NCI-H82 (cell line): ENCODE measurements around the gene STOML3.
A peak's percentile ranks its signal among the peaks of the same experiment; 100 is the strongest.

Experiments used
- DNase-seq: peaks from one replicate; lab custom pipeline; 2025; lab: John Stamatoyannopoulos, UW

STOML3 gene

DNA sequence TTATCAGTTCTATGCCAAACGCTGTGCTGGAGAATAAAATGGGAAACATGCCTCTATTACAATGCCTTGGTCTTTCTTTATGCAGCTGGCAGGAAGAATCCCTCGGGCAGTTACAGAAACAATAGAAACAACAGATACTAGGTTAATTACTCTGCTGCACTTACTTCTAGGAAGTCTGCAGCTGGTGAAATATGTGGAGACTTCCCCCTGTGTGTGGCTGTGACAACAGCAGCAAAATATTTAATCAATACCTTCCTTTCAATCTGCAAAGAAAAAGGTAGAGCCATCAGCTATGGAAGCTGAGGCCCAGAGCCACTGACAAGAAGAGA lies 9.9 kb downstream of the STOML3 start:
- DNase-seq = no peak

DNA sequence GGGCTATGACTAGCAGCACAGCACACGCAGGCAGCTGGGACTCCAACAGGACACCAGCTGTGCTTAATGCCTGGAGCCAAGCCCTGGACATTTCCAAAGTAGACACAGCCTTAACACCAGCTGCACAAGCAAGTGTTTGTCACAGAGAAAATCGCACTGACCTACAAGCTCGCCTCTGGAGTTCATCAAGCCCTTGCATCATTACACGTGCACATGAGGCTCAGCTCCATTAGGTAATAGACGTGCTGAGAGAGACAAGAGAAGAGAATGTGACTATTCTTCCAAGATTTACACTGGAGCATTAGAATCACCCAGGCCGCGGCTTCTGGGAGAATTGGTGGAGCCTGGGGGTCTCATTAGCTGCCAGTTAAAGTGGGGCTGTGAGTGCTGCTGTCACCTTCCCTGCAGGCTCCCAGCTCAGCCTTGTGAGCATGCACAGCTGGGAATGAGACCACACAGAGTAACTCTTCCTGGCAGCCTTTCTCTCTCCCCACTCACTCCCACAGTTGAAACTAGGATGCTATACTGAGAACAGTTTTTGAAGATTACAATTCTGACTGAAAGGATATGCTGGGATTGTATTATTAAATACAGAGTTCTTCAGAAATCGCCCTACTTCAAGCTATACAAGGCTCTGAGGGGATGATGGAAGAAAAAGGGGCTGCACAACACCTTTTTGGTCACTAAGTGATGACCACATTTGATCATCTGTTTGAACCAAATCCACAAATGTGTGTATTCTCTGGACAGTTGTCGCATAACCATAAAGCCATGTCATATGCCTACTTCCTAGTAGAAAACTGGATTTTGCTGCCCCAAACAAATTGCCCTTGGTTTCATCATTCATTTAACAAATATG lies 10.5 kb downstream of the STOML3 start:
- peak; percentile 20 for DNase-seq

DNA sequence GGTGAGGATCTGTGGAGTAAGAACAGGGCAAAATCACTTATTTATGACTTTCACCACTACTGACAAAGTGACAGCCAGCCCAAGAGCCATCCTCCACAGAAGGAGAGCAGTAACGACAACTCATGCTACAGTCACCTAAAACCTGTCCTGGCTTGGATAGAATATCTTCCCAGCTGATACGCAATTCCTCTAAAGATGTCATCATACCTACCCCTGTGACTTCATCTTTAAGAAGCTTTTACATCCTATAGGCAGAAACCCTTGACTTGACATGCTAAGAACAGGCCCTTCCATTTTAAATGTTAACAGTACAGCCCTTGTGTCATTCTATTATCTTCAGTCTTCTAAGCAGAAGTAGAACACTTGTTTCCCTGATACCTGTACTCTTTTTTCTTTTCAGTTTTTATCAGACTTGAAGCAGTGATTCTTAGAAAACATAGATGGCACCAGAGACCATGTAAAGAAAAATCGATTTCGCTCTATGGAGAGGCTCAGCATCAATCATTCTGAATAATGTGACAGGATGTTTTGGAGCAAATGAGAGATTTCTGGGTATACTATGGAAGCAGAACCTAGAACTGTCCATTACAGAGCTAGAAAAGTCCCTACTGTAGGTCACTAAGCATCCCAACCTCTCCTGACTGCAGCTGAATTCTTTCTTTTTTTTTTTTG lies 20.1 kb downstream of the STOML3 start:
- no peak for DNase-seq

DNA sequence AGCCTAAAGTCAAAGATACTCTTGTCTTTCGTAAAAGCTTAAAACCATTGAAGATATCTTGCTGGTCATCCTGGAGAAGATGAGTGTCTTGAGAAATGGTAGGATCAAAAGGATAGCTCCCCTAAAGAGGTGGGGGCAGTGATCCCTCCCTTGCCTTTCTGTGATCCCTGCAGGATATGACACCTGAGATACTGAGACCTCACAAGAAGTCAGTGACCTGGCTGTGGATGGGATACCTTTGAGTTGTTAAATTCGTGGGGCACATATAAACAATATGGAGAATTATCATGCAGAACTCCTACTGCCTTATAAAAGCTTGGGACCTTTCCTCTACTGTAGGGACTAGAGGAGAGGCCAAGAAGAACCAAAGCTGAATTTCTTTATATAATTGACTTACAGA lies 21.4 kb downstream of the STOML3 start:
- no peak for DNase-seq

DNA sequence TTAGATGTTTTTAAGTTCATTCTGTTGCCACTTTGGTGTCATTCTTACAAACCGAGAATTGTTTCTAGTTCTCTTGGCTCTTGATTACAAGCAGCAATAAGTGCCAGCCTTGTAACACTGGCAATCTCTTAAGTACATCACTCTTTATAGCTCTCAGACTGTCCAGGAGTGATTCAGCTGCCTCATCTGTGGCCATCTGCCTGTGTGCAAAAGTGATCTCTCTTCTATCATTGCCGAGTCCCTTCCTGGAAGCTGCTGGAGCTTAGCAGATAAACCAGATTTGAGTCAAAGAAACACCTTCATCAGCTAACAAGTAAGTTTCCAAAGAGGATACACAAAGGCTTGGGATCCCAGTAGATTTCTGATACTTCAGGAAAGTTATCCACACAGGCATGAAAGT lies 23.2 kb downstream of the STOML3 start:
- DNase-seq = peak; percentile 71

DNA sequence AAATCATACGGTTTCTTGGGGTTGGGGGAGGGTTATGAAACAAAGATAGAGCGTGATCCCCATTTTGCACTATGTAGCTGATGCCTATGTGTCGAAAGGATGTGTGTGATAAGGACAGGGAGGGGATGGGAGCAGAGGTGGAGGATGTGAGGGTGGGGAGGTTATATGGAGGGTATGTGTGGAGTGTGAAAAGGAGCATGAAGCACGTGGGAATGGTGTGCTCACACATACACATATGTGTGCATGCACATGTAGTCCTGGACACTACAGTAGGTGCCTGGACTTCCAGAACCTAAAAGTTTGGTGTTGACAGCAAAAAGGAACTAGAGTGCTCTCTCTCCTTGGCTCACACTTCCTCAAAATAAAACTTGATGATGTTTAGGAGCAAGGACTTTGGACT lies 25.4 kb downstream of the STOML3 start:
- DNase-seq = no peak

DNA sequence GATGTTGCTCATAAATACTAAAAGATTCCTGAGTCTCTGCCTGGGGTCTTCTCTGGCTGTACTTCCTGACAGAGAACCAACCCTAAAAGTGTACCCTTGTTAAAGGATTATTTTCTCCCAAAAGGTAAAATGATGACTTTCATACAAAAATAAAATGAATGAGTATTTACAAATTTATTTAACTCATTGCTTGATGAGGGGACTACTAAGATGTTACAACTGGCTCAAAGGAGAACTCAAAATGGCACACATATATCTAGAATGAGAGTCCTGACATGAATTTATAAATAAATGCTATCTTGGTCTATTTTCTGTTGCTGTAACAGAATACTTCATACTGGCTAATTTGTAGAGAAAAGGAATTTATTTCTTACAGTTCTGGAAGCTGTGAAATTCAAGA lies 30.5 kb downstream of the STOML3 start:
- DNase-seq = no peak

DNA sequence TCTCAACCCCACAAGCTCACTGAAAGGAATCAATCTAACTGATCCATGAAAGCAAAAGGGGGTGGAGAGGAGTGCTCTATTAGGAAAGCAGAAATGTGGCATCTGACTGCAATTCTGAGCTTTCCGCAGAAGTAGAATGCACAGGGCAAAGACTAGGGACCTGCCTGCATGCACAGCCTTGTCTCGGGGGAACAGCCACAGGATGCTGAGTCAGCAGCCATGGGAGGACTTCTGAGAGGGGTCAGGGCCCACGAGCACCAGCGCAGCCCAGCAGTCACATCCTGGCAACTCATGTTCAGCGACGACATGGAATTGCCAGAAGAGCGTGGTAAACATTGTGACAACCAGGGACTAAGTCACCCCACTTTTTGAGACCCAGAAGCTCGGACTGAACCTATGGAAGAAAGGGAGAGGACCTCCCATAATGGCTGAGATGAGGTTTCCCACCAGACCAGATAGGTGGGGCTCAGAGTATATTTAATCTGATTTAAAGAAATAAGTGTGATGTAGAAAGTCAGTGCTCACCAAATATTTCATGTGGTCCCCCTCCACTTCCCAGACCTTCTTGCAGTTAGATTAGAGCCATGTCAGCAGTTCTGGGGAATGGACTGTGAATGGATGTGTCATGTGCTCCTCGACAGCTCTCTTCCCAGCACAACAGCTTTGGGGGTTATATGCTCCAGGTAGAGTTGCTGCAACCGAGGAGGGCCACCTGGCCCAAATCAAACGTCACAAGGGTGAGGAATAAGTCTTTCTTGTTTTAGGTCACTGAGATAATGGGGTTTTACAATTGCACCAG lies 32.6 kb downstream of the STOML3 start:
- DNase-seq = no peak

DNA sequence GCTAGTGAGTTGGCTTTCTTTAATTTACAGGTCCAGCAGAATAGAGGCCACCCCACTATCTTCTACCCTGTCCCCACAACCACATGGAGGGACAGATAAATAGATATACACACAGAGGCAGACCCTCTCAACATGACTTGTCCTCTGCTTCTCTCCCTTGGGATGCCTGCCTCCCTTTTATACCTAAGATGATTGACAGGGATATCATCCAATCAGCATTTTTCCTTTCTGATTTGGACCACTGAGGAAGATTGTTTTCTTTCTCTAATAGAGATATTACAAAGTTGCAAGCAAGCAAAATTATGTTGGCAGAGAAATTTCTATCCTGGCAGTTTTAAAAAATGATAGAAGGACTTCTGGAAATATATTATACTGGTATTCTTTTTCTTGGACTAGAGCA lies 35.8 kb downstream of the STOML3 start:
- DNase-seq = peak; percentile 19

DNA sequence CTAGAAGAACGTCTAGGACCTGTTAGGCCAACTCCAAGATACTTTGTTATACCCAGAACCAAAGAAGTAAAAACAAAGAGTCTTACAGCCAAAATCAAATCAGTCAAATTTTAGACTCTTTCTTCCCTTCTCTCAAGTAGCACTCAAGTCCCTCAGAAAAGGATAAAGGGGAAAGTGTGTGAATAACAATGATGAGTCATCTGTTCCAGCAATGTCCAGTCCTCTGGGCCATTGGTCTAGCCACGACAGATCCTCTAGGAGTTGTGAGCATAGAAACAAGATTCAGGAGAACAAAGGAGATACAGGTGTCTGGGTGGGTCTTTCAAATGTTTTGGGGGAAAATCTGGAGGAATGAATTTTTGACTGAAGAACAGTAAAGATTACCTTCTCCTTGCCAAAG lies 36.3 kb downstream of the STOML3 start:
- DNase-seq = no peak

DNA sequence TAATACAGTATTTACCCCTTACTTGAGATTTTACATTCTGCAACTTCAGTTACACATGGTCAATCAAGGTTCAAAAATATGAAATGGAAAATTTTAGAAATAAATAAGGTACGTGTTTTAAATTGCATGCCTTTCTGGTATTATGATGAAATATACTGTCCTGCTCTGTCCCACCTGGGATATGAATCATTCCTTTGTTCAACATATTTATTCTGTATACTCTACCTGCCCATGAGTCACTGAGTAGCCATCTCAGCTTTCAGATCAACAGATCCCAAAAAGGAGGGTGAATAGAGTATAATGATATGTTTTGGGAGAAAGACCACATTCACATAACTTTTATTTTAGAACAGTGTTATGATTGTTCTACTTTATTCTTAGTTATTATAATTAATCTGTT lies 37.8 kb downstream of the STOML3 start:
- no peak for DNase-seq

DNA sequence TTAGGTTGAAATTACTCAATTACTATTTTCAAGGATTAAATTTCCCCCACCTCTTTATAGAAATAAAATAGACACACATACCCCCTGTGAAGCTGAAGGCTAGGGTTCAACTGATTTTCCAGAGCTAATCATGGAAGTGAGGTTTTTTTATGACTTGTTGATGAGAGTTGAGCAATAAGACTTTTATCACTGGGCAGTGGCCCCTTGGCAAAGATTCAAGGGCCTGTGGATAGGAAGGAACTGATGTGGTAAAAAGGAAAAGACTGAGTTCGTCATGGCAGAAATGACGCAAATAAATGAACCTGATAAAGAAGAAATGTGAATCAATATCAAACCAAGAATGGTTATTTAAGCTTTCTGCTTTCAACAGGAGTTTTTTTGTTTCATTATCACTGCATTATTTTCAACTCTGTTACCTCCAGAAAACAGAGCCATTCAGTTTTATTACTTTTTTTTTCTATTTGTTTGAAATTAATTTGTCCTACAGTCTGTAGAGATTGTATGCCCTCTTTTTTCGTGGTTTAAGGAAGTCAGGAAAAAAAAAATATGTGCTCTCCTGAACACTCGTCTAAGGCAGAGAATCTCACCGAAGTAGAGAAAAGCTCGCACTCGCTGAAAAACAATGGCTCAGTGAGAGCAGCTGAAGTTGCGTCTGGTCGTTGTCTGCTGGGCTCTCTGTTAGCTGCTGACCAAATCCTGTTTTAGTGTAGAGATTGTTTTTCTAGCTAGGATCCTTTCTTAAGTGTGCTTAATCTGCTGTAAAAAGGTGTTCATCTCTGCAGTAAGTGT lies 38.9 kb downstream of the STOML3 start:
- no peak for DNase-seq

DNA sequence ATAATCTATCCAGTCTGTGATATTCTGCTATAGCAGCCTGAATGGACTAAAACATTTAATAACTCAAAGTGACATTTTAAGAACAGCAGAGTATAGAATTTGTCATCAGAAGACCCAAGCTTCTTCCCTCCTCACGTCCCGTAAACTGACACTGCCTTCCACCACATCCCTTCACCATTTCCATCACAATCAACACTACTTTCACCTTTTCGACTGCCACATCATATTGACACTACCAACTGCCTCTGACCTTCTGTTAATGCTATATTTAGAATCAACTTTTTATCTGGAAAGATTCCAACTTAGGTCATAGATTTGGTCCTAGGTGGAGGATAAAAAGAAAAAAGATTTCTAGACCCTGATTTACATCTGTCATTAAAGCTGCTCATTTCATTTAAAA lies 39.6 kb downstream of the STOML3 start:
- DNase-seq = no peak

DNA sequence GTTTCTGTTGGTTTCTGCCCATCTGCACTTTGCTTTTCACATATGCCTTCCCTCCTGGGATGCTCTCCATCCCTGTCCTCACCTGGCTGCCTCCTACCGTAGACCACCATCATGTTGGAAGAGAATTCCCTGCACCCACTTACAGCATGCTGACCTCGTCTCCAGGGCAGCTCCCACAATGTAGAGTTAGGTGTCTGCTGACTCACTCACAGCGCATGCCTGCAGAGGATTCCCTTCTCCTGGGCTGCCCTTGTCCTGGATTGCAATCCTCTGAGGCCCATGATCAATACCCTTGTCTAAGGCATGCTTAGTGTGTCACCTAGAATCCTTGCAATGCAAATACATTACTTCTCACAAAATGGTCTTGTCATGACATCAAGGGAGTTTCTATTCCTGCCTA lies 43.6 kb downstream of the STOML3 start:
- no peak for DNase-seq

DNA sequence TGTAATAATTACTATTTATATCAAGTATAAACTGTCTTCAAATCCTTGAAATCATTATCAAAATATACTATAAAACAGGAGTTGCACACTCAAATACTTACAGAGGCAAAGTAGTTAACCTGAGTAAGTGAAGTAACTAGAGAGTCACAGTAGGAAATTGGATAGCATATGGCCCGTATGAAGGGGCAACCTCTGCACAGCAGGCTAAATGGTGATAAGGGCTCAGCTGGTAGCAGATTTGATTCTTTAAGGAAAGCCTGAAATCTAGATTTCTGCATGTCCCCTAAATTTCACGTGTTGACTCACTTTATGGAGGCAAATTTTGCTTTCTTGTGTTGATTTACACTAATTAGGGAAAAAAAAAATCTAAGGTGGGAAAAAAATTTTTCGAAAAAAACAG lies 46.4 kb downstream of the STOML3 start:
- peak; percentile 30 for DNase-seq

DNA sequence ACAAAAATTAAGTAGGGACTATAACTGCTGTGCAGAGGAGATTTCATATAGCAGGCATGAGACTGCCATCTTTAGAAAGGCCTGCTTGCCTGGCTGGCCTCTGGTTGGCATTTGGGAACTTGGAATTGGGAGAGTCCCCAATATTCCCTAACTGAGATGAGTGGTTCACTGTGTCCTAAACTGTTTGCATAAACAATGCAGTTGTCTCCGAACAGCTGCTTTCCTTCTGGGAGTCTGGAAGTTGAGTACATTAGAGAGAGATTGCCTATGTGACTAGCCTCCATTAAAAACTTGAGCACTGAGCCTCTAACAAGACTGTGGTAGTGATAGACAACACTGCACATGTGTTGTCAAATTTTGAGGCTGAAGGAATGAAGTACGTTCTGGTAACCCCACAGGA lies 47.4 kb downstream of the STOML3 start:
- no peak for DNase-seq

DNA sequence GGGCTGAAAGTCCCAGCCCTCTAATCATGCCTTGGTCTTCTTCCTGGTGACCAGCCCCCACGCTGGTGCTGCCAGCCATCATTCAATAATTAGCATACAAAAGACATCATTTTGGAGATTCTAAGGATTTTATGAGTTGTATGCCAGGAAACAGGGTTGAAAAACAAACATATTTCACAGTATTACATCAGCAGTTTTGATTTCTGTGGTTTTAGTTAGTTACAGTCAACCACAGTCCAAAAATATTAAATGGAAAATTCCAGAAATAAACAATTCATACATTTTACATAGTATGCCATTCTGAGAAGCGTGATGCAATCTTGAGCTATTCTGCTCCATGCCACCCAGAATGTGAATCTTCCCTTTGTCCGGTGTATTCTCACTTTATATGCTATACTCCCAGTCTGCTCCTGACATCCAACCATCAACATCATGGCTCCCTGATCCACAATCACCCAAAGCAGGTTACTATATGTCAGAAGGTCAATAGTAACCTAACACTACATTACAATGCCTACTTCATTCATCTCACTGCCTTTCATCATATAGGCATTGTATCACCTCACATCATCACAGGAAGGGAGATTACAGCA lies 49.2 kb downstream of the STOML3 start:
- DNase-seq = no peak

DNA sequence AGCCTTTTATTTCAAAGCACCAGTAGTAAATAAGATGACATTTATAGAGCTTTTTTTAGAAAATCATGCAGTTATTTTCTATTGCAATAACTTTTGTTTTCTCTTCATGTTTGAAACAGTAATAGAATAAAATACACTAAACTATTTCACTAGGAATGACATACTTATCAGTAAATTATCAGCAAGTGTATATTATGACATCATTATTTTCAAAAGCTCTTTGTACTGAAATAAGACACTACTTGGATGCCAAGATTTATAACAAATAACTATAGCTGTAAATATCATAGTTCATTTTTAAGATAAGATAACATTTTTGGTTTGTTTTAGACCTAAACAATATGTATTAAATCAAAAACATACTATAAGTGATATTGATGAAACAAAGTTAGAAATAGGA lies 56.8 kb downstream of the STOML3 start:
- DNase-seq = no peak

DNA sequence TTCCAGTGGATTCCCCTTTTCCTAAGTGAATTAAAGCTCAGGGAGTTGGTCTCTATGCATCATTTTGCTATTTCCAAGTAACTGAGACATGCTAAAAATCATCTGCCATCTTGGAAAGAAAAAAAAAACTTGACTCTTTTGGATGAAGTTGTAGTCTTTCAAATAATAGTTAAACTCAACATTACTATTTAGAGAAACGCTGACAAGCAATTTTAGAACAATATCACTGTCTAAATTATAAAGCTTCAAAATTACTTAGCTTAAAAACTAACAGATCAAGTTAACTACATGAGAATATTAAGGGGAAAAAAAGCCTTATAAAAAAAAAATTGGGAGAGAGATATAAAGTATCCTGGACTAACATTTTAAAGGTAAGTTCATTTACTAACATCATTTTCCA lies 68.5 kb downstream of the STOML3 start:
- no peak for DNase-seq

DNA sequence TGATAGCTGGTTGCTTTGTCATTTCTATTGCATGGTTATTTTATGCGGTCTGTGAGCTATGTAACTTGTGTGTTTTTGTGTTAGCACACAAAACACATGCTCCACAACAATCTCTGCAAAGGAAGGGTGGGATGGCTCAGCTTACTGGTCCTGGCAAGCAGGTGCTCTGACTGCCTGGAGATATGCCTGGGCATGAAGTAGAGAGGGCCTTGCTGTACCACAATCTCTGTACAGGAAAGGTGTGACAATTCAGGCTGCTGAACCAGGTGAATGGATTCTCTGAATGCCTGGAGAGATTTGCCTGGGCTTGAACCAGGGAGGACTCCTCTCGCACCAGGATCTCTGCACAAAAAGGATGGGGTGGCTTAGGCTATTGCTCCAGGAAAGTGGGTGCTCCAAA lies 69.5 kb downstream of the STOML3 start:
- no peak for DNase-seq
